Measurements from ENCODE around the gene GAS7.

GAS7 gene

GRCh38 chr17:9957244-9957643 lies 241.2 kb downstream of the GAS7 start:
- Histone ChIP-seq H3K27ac (ENCODE audit: insufficient read depth in 1 of 2, low read depth in 1 of 2, low read length in 2 of 2, poor library complexity in 1 of 2, severe bottlenecking in 2 of 2) (no peak overlapping the region), H3K27me3 (replicated peaks in 2 of 5; ENCODE audit: control insufficient read depth in 4 of 5, insufficient read depth in 5 of 5, low read length in 4 of 5) (peaks cover 0 to 12% (median 0%) of the 10 kb centered on the region in 5 experiments), H3K4me1 (ENCODE audit: control extremely low read depth in 1 of 4, control insufficient read depth in 4 of 4, insufficient read depth in 4 of 4, low read length in 3 of 4) (peaks cover 0 to 4% (median 1%) of the 10 kb centered on the region in 4 experiments), H3K36me3 (ENCODE audit: control insufficient read depth in 4 of 4, insufficient read depth in 4 of 4, low read length in 3 of 4) (no peaks in the 10 kb centered on the region), H3K4me3 (ENCODE audit: control insufficient read depth in 1 of 7, extremely low read depth in 1 of 7, insufficient read depth in 4 of 7, low read depth in 2 of 7, low read length in 6 of 7) (no peak overlapping the region), H3K9me3 (ENCODE audit: control extremely low read depth in 1 of 5, control insufficient read depth in 4 of 5, insufficient read depth in 2 of 5, low read depth in 1 of 5, low read length in 4 of 5) (no peaks in the 10 kb centered on the region)
- WGBS (ENCODE audit: insufficient coverage) = 95% methylated on average over 7 of the region's 8 CpGs
- ChIA-PET CTCF (interaction anchor here (0.6 to 3.1 kb wide), 2 partner anchors 31 to 705 kb away, joined by 3 to 20 read pairs; no protein-coding TSS in a partner anchor), POLR2A (interaction anchor here (0.6 kb wide), 1 partner anchor 1390 kb away, joined by 3 read pairs; no protein-coding TSS in a partner anchor)
- no peak for DNase-seq

DNA sequence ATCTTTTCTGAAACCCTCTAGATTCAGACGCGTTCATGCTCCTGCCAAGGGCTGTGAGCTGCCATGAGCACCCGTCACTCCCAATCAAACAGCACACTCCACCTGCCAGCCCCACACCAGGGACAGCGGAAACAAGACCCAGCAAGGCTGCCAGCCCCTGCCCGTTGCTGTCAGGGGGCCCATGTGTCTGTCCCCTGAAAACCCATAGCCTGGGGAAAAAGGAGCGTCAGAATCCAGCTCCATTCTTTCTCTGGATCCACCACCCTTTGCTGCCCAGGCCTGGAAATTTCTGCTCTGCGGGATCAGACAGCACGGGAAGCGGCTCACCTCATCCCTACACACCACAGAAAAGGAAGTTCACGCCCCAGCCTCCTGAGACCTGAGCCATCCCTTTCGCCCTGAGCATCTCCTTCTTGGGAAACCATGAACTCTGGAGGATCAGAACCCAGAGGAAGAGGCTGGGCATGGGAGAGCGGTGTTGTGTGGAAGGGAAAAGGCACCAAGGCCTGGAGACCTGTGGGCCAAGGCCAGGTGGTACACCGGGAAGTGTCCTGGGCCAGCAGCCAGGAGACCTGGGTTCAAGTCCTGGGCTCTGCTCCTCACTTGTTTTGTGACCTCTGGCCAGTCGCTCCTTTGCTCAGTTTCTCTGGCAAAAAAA lies 241.8 kb downstream of the GAS7 start:
- WGBS (ENCODE audit: insufficient coverage) = 94% methylated on average over 9 of the region's 14 CpGs
- no peaks in the 10 kb centered on the region for H3K9me3 ChIP-seq (ENCODE audit: control extremely low read depth in 1 of 5, control insufficient read depth in 4 of 5, insufficient read depth in 2 of 5, low read depth in 1 of 5, low read length in 4 of 5)
- no peak overlapping the region for H3K4me3 ChIP-seq (ENCODE audit: control insufficient read depth in 1 of 7, extremely low read depth in 1 of 7, insufficient read depth in 4 of 7, low read depth in 2 of 7, low read length in 6 of 7)
- no peak for DNase-seq
- peaks cover 0 to 4% (median 1%) of the 10 kb centered on the region in 4 experiments for H3K4me1 ChIP-seq (ENCODE audit: control extremely low read depth in 1 of 4, control insufficient read depth in 4 of 4, insufficient read depth in 4 of 4, low read length in 3 of 4)
- peaks cover 0 to 12% (median 0%) of the 10 kb centered on the region in 5 experiments for H3K27me3 ChIP-seq (replicated peaks in 2 of 5; ENCODE audit: control insufficient read depth in 4 of 5, insufficient read depth in 5 of 5, low read length in 4 of 5)
- no peaks in the 10 kb centered on the region for H3K36me3 ChIP-seq (ENCODE audit: control insufficient read depth in 4 of 4, insufficient read depth in 4 of 4, low read length in 3 of 4)
- H3K27ac ChIP-seq (ENCODE audit: insufficient read depth in 1 of 2, low read depth in 1 of 2, low read length in 2 of 2, poor library complexity in 1 of 2, severe bottlenecking in 2 of 2) = no peak overlapping the region
- ChIA-PET POLR2A (no interaction called here), CTCF (interaction anchor here (1.1 kb wide), 1 partner anchor 32 kb away, joined by 3 read pairs; no protein-coding TSS in a partner anchor)

DNA sequence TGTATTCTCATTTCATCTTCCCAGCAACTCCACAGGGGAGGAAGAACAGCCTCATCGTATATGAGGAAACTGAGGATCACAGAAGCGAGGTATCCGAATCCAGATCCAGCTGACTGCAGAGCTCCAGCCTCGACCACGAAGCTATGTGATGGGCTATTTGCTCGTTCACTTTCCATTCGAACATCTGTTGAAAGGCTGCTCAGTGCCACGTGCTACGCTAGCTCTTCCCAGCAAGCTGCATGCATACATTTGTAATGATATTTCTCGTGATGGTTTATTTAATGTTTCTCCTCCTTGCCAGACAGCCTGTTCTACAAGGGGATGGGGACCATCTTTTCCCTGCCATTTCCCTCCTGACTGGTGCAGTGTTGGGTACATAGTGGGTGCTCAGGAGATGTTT lies 244.9 kb downstream of the GAS7 start:
- no peaks in the 10 kb centered on the region for H3K36me3 ChIP-seq (ENCODE audit: control insufficient read depth in 4 of 4, insufficient read depth in 4 of 4, low read length in 3 of 4)
- 95% methylated on average over 10 of the region's 10 CpGs for WGBS (ENCODE audit: insufficient coverage)
- DNase-seq = no peak
- POLR2A ChIA-PET = no interaction called here
- H3K4me1 ChIP-seq (ENCODE audit: control extremely low read depth in 1 of 4, control insufficient read depth in 4 of 4, insufficient read depth in 4 of 4, low read length in 3 of 4) = no peaks in the 10 kb centered on the region
- no peaks in the 10 kb centered on the region for H3K9me3 ChIP-seq (ENCODE audit: control extremely low read depth in 1 of 5, control insufficient read depth in 4 of 5, insufficient read depth in 2 of 5, low read depth in 1 of 5, low read length in 4 of 5)
- CTCF ChIA-PET = no interaction called here
- H3K27me3 ChIP-seq (replicated peaks in 2 of 5; ENCODE audit: control insufficient read depth in 4 of 5, insufficient read depth in 5 of 5, low read length in 4 of 5) = no peaks in the 10 kb centered on the region
- H3K27ac ChIP-seq (ENCODE audit: insufficient read depth in 1 of 2, low read depth in 1 of 2, low read length in 2 of 2, poor library complexity in 1 of 2, severe bottlenecking in 2 of 2) = no peak overlapping the region
- no peak overlapping the region for H3K4me3 ChIP-seq (ENCODE audit: control insufficient read depth in 1 of 7, extremely low read depth in 1 of 7, insufficient read depth in 4 of 7, low read depth in 2 of 7, low read length in 6 of 7)

DNA sequence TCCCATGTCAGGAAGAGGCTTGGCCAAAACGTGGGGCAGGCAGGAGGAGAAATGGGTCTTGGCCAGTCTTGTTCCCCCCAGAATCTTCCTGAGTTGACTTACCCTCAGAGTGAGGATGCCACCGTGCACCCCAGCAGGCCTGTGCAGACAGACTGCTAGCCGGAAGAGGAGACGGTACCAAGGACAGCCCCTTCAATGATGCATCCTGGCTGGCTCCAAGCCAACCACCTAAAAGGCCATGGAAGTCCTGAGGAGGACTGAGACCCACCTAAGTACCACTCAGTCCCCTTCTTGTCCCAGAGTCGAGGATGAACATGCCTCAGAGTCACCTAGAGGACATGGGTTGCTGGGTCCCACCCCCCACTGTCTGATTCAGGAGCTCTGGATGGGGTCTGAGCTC lies 246.6 kb downstream of the GAS7 start:
- Histone ChIP-seq H3K4me3 (ENCODE audit: control insufficient read depth in 1 of 7, extremely low read depth in 1 of 7, insufficient read depth in 4 of 7, low read depth in 2 of 7, low read length in 6 of 7) (no peak overlapping the region), H3K36me3 (ENCODE audit: control insufficient read depth in 4 of 4, insufficient read depth in 4 of 4, low read length in 3 of 4) (no peaks in the 10 kb centered on the region), H3K27ac (ENCODE audit: insufficient read depth in 1 of 2, low read depth in 1 of 2, low read length in 2 of 2, poor library complexity in 1 of 2, severe bottlenecking in 2 of 2) (no peak overlapping the region), H3K4me1 (ENCODE audit: control extremely low read depth in 1 of 4, control insufficient read depth in 4 of 4, insufficient read depth in 4 of 4, low read length in 3 of 4) (no peaks in the 10 kb centered on the region), H3K9me3 (ENCODE audit: control extremely low read depth in 1 of 5, control insufficient read depth in 4 of 5, insufficient read depth in 2 of 5, low read depth in 1 of 5, low read length in 4 of 5) (no peaks in the 10 kb centered on the region), H3K27me3 (replicated peaks in 2 of 5; ENCODE audit: control insufficient read depth in 4 of 5, insufficient read depth in 5 of 5, low read length in 4 of 5) (no peaks in the 10 kb centered on the region)
- WGBS (ENCODE audit: insufficient coverage) = 94% methylated on average over 5 of the region's 5 CpGs
- DNase-seq = no peak
- ChIA-PET CTCF (no interaction called here), POLR2A (no interaction called here)

DNA sequence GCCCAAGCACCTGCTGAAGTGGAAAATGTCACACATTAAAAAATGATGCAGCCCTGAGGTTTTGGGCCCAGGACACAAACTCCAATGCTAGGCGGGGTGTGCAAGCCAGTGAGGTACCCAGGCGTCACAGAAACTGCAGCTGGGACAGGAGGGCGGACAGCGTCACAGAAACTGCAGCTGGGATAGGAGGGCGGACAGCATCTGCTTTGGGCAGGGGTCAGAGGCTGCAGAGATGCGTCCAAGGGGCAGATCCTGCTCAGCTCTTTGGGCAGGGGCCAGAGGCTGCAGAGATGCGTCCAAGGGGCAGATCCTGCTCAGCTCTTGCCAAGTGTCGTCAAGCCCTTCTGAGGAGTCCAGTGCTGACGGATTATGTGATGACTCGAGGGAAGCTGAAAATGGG lies 249.5 kb downstream of the GAS7 start:
- 96% methylated on average over 7 of the region's 10 CpGs for WGBS (ENCODE audit: insufficient coverage)

DNA sequence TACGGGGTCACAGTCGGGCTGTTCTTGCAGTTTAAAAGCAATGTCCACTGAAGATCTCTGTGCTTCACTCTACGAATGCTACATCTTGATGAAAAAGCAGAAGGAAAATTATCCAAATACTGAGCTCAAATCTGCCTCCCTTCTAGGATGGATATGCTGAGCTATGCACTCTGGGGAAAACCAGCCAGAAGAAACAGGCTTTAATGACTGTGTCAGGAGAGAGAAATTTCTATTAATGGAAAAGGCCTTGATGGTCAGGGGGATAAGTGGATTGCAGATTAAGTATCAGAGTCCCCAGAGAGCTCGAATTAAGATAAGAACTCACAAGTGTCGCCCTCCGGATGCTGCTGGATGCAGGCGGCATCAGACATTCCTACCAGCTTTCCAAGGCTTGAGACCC lies 253.7 kb downstream of the GAS7 start:
- Histone ChIP-seq H3K9me3 (ENCODE audit: control extremely low read depth in 1 of 5, control insufficient read depth in 4 of 5, insufficient read depth in 2 of 5, low read depth in 1 of 5, low read length in 4 of 5) (no peaks in the 10 kb centered on the region), H3K27me3 (replicated peaks in 2 of 5; ENCODE audit: control insufficient read depth in 4 of 5, insufficient read depth in 5 of 5, low read length in 4 of 5) (no peaks in the 10 kb centered on the region), H3K4me1 (ENCODE audit: control extremely low read depth in 1 of 4, control insufficient read depth in 4 of 4, insufficient read depth in 4 of 4, low read length in 3 of 4) (peaks cover 0 to 7% (median 3%) of the 10 kb centered on the region in 4 experiments), H3K27ac (ENCODE audit: insufficient read depth in 1 of 2, low read depth in 1 of 2, low read length in 2 of 2, poor library complexity in 1 of 2, severe bottlenecking in 2 of 2) (no peak overlapping the region), H3K4me3 (ENCODE audit: control insufficient read depth in 1 of 7, extremely low read depth in 1 of 7, insufficient read depth in 4 of 7, low read depth in 2 of 7, low read length in 6 of 7) (no peak overlapping the region), H3K36me3 (ENCODE audit: control insufficient read depth in 4 of 4, insufficient read depth in 4 of 4, low read length in 3 of 4) (peaks cover 0 to 7% (median under 1%) of the 10 kb centered on the region in 4 experiments)
- DNase-seq = no peak
- POLR2A ChIA-PET = no interaction called here
- WGBS (ENCODE audit: insufficient coverage) = 98% methylated on average over 7 of the region's 7 CpGs
- CTCF ChIA-PET = no interaction called here

More for the DNA sequence above, 249.5 kb downstream of the GAS7 start:
- Histone ChIP-seq H3K36me3 (ENCODE audit: control insufficient read depth in 4 of 4, insufficient read depth in 4 of 4, low read length in 3 of 4) (no peaks in the 10 kb centered on the region), H3K27me3 (replicated peaks in 2 of 5; ENCODE audit: control insufficient read depth in 4 of 5, insufficient read depth in 5 of 5, low read length in 4 of 5) (no peaks in the 10 kb centered on the region), H3K4me3 (ENCODE audit: control insufficient read depth in 1 of 7, extremely low read depth in 1 of 7, insufficient read depth in 4 of 7, low read depth in 2 of 7, low read length in 6 of 7) (no peak overlapping the region), H3K4me1 (ENCODE audit: control extremely low read depth in 1 of 4, control insufficient read depth in 4 of 4, insufficient read depth in 4 of 4, low read length in 3 of 4) (no peaks in the 10 kb centered on the region), H3K9me3 (ENCODE audit: control extremely low read depth in 1 of 5, control insufficient read depth in 4 of 5, insufficient read depth in 2 of 5, low read depth in 1 of 5, low read length in 4 of 5) (no peaks in the 10 kb centered on the region), H3K27ac (ENCODE audit: insufficient read depth in 1 of 2, low read depth in 1 of 2, low read length in 2 of 2, poor library complexity in 1 of 2, severe bottlenecking in 2 of 2) (no peak overlapping the region)
- DNase-seq = no peak
- POLR2A ChIA-PET = no interaction called here
- CTCF ChIA-PET = interaction anchor here (1.3 kb wide), 1 partner anchor 9 kb away, joined by 3 read pairs; no protein-coding TSS in a partner anchor

- no peak for DNase-seq
- Histone ChIP-seq H3K4me3 (ENCODE audit: control insufficient read depth in 1 of 7, extremely low read depth in 1 of 7, insufficient read depth in 4 of 7, low read depth in 2 of 7, low read length in 6 of 7) (no peak overlapping the region), H3K4me1 (ENCODE audit: control extremely low read depth in 1 of 4, control insufficient read depth in 4 of 4, insufficient read depth in 4 of 4, low read length in 3 of 4) (peaks cover 0 to 7% (median 3%) of the 10 kb centered on the region in 4 experiments), H3K36me3 (ENCODE audit: control insufficient read depth in 4 of 4, insufficient read depth in 4 of 4, low read length in 3 of 4) (peaks cover 0 to 7% (median 2%) of the 10 kb centered on the region in 4 experiments), H3K27me3 (replicated peaks in 2 of 5; ENCODE audit: control insufficient read depth in 4 of 5, insufficient read depth in 5 of 5, low read length in 4 of 5) (no peaks in the 10 kb centered on the region), H3K27ac (ENCODE audit: insufficient read depth in 1 of 2, low read depth in 1 of 2, low read length in 2 of 2, poor library complexity in 1 of 2, severe bottlenecking in 2 of 2) (no peak overlapping the region), H3K9me3 (ENCODE audit: control extremely low read depth in 1 of 5, control insufficient read depth in 4 of 5, insufficient read depth in 2 of 5, low read depth in 1 of 5, low read length in 4 of 5) (peaks cover 0 to 5% (median 0%) of the 10 kb centered on the region in 5 experiments)
- CTCF ChIA-PET = interaction anchor here (1.0 kb wide), 1 partner anchor 16 kb away, joined by 3 read pairs; no protein-coding TSS in a partner anchor
- WGBS (ENCODE audit: insufficient coverage) = 89% methylated on average over 8 of the region's 9 CpGs
- POLR2A ChIA-PET = no interaction called here
Observed at GRCh38 chr17:9943343-9943742, 255.1 kb downstream of the GAS7 start.
